ENCODE measurements around the gene ATP1A4.

The ATP1A4 gene

GRCh38 chr1:160205242-160206035, 54.0 kb downstream of the ATP1A4 start, which contains the start of gene PEA15:
TSS of gene PEA15 (plus strand) at chr1:160205384. CDS start at chr1:160211545, 6,161 bp downstream.
- TF ChIP-seq CTCF (IDR thresholded peaks at IDR 0.05; ENCODE audit: low read depth, low read length): no peak
- no peak for DNase-seq (ENCODE audit: extremely low read depth, low read depth)

GRCh38 chr1:160206036-160206389, 54.6 kb downstream of the ATP1A4 start:
- TF ChIP-seq CTCF (IDR thresholded peaks at IDR 0.05; ENCODE audit: low read depth, low read length): no peak
- no peak for DNase-seq (ENCODE audit: extremely low read depth, low read depth)

- TF ChIP-seq CTCF (IDR thresholded peaks at IDR 0.05; ENCODE audit: low read depth, low read length): no peak
- peak; percentile 59 for DNase-seq (ENCODE audit: extremely low read depth, low read depth)
These were observed 55.2 kb downstream of the ATP1A4 start for GRCh38 chr1:160206421-160207117.

GRCh38 chr1:160207118-160207650, 55.8 kb downstream of the ATP1A4 start:
- DNase-seq (ENCODE audit: extremely low read depth, low read depth): no peak
- TF ChIP-seq CTCF (IDR thresholded peaks at IDR 0.05; ENCODE audit: low read depth, low read length): no peak

- TF ChIP-seq CTCF (IDR thresholded peaks at IDR 0.05; ENCODE audit: low read depth, low read length): no peak
- DNase-seq (ENCODE audit: extremely low read depth, low read depth): no peak
These were observed 56.6 kb downstream of the ATP1A4 start for GRCh38 chr1:160207771-160208556.

GRCh38 chr1:160208557-160209320, 57.3 kb downstream of the ATP1A4 start:
- DNase-seq (ENCODE audit: extremely low read depth, low read depth): no peak
- TF ChIP-seq CTCF (IDR thresholded peaks at IDR 0.05; ENCODE audit: low read depth, low read length): no peak
